ENCODE data around the gene COG5. TPM values are rescaled to one million over a fixed set of nuclear protein-coding genes. Genes with fewer than 3 reads are reported as not detected.

COG5 gene
- total and polyA plus RNA-seq, 2 of the 8 experiments (the other 6 are each of a cell fraction or from before 2014, with no cell fraction given), result 10.5 to 28.1 TPM

GRCh38 chr7:107453388-107453787 is 110.3 kb downstream of the COG5 start:
- Histone ChIP-seq H4K8ac (ENCODE audit: extremely low read depth, insufficient read depth, low read length) (no peak overlapping the region), H3K4me3 (ENCODE audit: extremely low read depth in 1 of 4, insufficient read depth in 2 of 4, low read depth in 3 of 4, low read length in 4 of 4) (no peak overlapping the region), H2BK5ac (ENCODE audit: low read depth, low read length) (no peak overlapping the region), H2AFZ (ENCODE audit: low read length) (no peak overlapping the region), H3K27ac (ENCODE audit: low read depth, low read length) (no peak overlapping the region), H3K23me2 (ENCODE audit: low read depth, low read length) (no peaks in the 10 kb centered on the region), H2BK120ac (replicated peaks; ENCODE audit: low read depth, low read length) (no peak overlapping the region), H3K27me3 (replicated peaks in 1 of 4; ENCODE audit: control insufficient read depth in 3 of 4, extremely low read depth in 1 of 4, insufficient read depth in 3 of 4, low read length in 3 of 4) (no peaks in the 10 kb centered on the region), H3K9me3 (ENCODE audit: insufficient read depth in 2 of 2, low read depth in 1 of 2, low read length in 1 of 2) (no peaks in the 10 kb centered on the region), H2BK15ac (ENCODE audit: low read length) (no peak overlapping the region), H4K5ac (ENCODE audit: insufficient read length, low read depth, low read length) (no peak overlapping the region), H3K79me2 (ENCODE audit: control insufficient read depth in 1 of 2, insufficient read depth in 2 of 2, low read length in 2 of 2) (no peaks in the 10 kb centered on the region), H4K91ac (replicated peaks; ENCODE audit: insufficient read length, low read length) (no peak overlapping the region), H3K9ac (replicated peaks in 1 of 4; ENCODE audit: extremely low read depth in 1 of 4, low read depth in 3 of 4, low read length in 3 of 4) (no peak overlapping the region), H3K56ac (replicated peaks; ENCODE audit: insufficient read length, low read depth, low read length) (no peak overlapping the region), H3K4ac (replicated peaks; ENCODE audit: insufficient read length, low read depth, low read length) (no peak overlapping the region), H4K20me1 (replicated peaks in 1 of 2; ENCODE audit: control insufficient read depth in 1 of 2, insufficient read depth in 2 of 2, low read length in 2 of 2) (no peaks in the 10 kb centered on the region), H2BK20ac (ENCODE audit: low read length) (no peak overlapping the region), H2BK12ac (ENCODE audit: low read depth, low read length) (no peak overlapping the region), H3K4me1 (replicated peaks in 1 of 4; ENCODE audit: control insufficient read depth in 3 of 4, insufficient read depth in 4 of 4, low read length in 3 of 4) (no peaks in the 10 kb centered on the region), H3K79me1 (ENCODE audit: low read depth, low read length) (no peaks in the 10 kb centered on the region), H3K23ac (ENCODE audit: insufficient read length) (no peak overlapping the region), H3K18ac (ENCODE audit: extremely low read depth, low read length) (no peak overlapping the region), H3K14ac (ENCODE audit: insufficient read length) (no peak overlapping the region), H3K4me2 (ENCODE audit: insufficient read depth in 1 of 2, low read depth in 2 of 2, low read length in 2 of 2) (no peak overlapping the region), H3K36me3 (ENCODE audit: control insufficient read depth in 2 of 4, insufficient read depth in 4 of 4, low read length in 3 of 4) (no peaks in the 10 kb centered on the region), H2AK5ac (ENCODE audit: low read depth, low read length) (no peak overlapping the region)
- ChIA-PET CTCF (ENCODE audit: partially characterized antibody) (interaction anchor here (2.3 kb wide), 1 partner anchor 10 kb away, joined by 9 read pairs; no protein-coding TSS in a partner anchor), POLR2A (ENCODE audit: partially characterized antibody) (no interaction called here)
- FAIRE-seq (no peak), DNase-seq (ENCODE audit: low read depth in 1 of 2, low spot score in 2 of 2) (no peak)
- TF ChIP-seq ZNF274 (IDR thresholded peaks at IDR 0.05; ENCODE audit: borderline replicate concordance, extremely low read depth, low read length), result no peak
- no peak for TF ChIP-seq JUND (IDR thresholded peaks at IDR 0.05; ENCODE audit: low read length)
- TF ChIP-seq NANOG (IDR thresholded peaks at IDR 0.05; ENCODE audit: insufficient read depth, low read depth, low read length, poor library complexity, severe bottlenecking), result no peak
- no peak for TF ChIP-seq SP2 (IDR thresholded peaks at IDR 0.05; ENCODE audit: low read length)
- no peak for TF ChIP-seq KDM5A (IDR thresholded peaks at IDR 0.05; ENCODE audit: low read length)
- no peak for TF ChIP-seq CBX8 (IDR thresholded peaks at IDR 0.05; ENCODE audit: borderline replicate concordance, low read depth, low read length)
- no peak for TF ChIP-seq NRF1 (IDR thresholded peaks at IDR 0.05; ENCODE audit: low read depth, low read length)
- TF ChIP-seq SUZ12 (IDR thresholded peaks at IDR 0.05; ENCODE audit: low read length), result no peak
- no peak for TF ChIP-seq MAX (IDR thresholded peaks at IDR 0.05)
- TF ChIP-seq POLR2AphosphoS5 (IDR thresholded peaks at IDR 0.05; ENCODE audit: low read depth, low read length), result no peak
- TF ChIP-seq CTBP2 (IDR thresholded peaks at IDR 0.05; ENCODE audit: borderline replicate concordance, insufficient read depth, insufficient read length, low read length), result no peak
- no peak for TF ChIP-seq HDAC6 (IDR thresholded peaks at IDR 0.05; ENCODE audit: low read depth, low read length)
- 93% methylated on average over 1 of the region's 1 CpG; no CpG with 5 or more reads in 1 of the 2 experiments for WGBS, 2 experiments (ENCODE audit: extremely low coverage in 1 of 2, insufficient coverage in 1 of 2, insufficient read length in 1 of 2, insufficient replicate concordance in 2 of 2, low coverage in 1 of 2, low lambda C conversion rate in 2 of 2, missing lambda C conversion rate in 1 of 2)
